HEK293 (cell line): ENCODE measurements around the gene TEF.

Source experiments
- CTCF ChIA-PET: fragments of 350-600 bp; formaldehyde crosslinking; extraction: SDS; loops from one replicate; lab custom pipeline; 2021; ENCODE audit warnings: antibody characterized with exemption; lab: Yijun Ruan, JAX
- POLR2A ChIA-PET: fragments of 300-600 bp; formaldehyde crosslinking; extraction: SDS; loops from one replicate; lab custom pipeline; 2020; ENCODE audit warnings: antibody characterized with exemption, inconsistent platforms; lab: Yijun Ruan, JAX
- H3K27ac ChIP-seq: fragments of 200-500 bp; sonication (Bioruptor generic); 2 replicates; pipeline ENCODE4 v1.5.1; 2014; ENCODE audit warnings: low read depth, low read length, control low read depth, inconsistent platforms; ENCODE audit errors: extremely low read depth
- H3K36me3 ChIP-seq, 2 experiments: fragments of 200-500 bp in 1 of 2; sonication (Bioruptor generic) in 1 of 2; 1 replicate in 1 of 2; 2 replicates in 1 of 2; pipeline ENCODE4 v1.5.1; 2014 to 2017; ENCODE audit warnings: inconsistent platforms in 2 of 2, low read length in 2 of 2; ENCODE audit not compliant: control insufficient read depth in 2 of 2, insufficient read depth in 1 of 2
- H3K4me1 ChIP-seq: fragments of 200-500 bp; sonication (Bioruptor generic); 2 replicates; pipeline ENCODE4 v1.5.1; 2014; ENCODE audit warnings: mild to moderate bottlenecking, low read length, inconsistent platforms; ENCODE audit not compliant: control insufficient read depth, insufficient read depth
- H3K4me3 ChIP-seq: 2 replicates; pipeline ENCODE4 v1.5.1; 2011; ENCODE audit warnings: low read depth, mild to moderate bottlenecking, control low read depth, low read length, moderate library complexity
- H3K9me3 ChIP-seq: fragments of 200-500 bp; sonication (Bioruptor generic); 2 replicates; pipeline ENCODE4 v1.5.1; 2014; ENCODE audit warnings: low read depth, low read length, inconsistent platforms; ENCODE audit not compliant: control insufficient read depth, insufficient read depth
- REPIN1 ChIP-seq: fragments of 450-650 bp; formaldehyde crosslinking; IDR thresholded peaks from 2 replicates; pipeline ENCODE4 v1.5.1; 2017; ENCODE audit warnings: missing biosample characterization, missing genetic modification characterization, low read depth
- SP7 ChIP-seq: fragments of 450-650 bp; formaldehyde crosslinking; IDR thresholded peaks from 2 replicates; pipeline ENCODE4 v1.5.1; 2016; ENCODE audit warnings: missing biosample characterization, missing genetic modification characterization
- ZFP37 ChIP-seq: fragments of 450-650 bp; formaldehyde crosslinking; IDR thresholded peaks from 2 replicates; pipeline ENCODE4 v1.5.1; 2016; ENCODE audit warnings: missing biosample characterization, missing genetic modification characterization
- ZFP41 ChIP-seq: fragments of 450-650 bp; formaldehyde crosslinking; IDR thresholded peaks from 2 replicates; pipeline ENCODE4 v1.5.1; 2016; ENCODE audit warnings: missing biosample characterization, missing genetic modification characterization, borderline replicate concordance
- ZNF10 ChIP-seq: fragments of 450-650 bp; formaldehyde crosslinking; IDR thresholded peaks from 2 replicates; pipeline ENCODE4 v1.5.1; 2017; ENCODE audit warnings: missing biosample characterization, missing genetic modification characterization
- ZNF140 ChIP-seq: fragments of 450-650 bp; formaldehyde crosslinking; IDR thresholded peaks from 2 replicates; pipeline ENCODE4 v1.5.1; 2016; ENCODE audit warnings: missing biosample characterization, missing genetic modification characterization
- ZNF146 ChIP-seq: fragments of 450-650 bp; formaldehyde crosslinking; IDR thresholded peaks from 2 replicates; pipeline ENCODE4 v1.5.1; 2016; ENCODE audit warnings: missing biosample characterization, missing genetic modification characterization
- ZNF266 ChIP-seq: fragments of 450-650 bp; formaldehyde crosslinking; IDR thresholded peaks from 2 replicates; pipeline ENCODE4 v1.5.1; 2016; ENCODE audit warnings: missing biosample characterization, missing genetic modification characterization, low read depth
- ZNF335 ChIP-seq: fragments of 450-650 bp; formaldehyde crosslinking; conservative IDR thresholded peaks from 2 replicates; pipeline ENCODE4 v1.5.1; 2016; ENCODE audit warnings: missing biosample characterization, missing genetic modification characterization
- ZNF366 ChIP-seq: fragments of 450-650 bp; formaldehyde crosslinking; conservative IDR thresholded peaks from 2 replicates; pipeline ENCODE4 v1.5.1; 2016; ENCODE audit warnings: missing biosample characterization, missing genetic modification characterization
- ZNF394 ChIP-seq: fragments of 450-650 bp; formaldehyde crosslinking; IDR thresholded peaks from 2 replicates; pipeline ENCODE4 v1.5.1; 2016; ENCODE audit warnings: missing biosample characterization, missing genetic modification characterization, mild to moderate bottlenecking, moderate library complexity, borderline replicate concordance
- ZNF423 ChIP-seq: fragments of 450-650 bp; formaldehyde crosslinking; IDR thresholded peaks from 2 replicates; pipeline ENCODE4 v1.5.1; 2016; ENCODE audit warnings: missing biosample characterization, missing genetic modification characterization
- ZNF514 ChIP-seq: fragments of 450-650 bp; formaldehyde crosslinking; IDR thresholded peaks from 2 replicates; pipeline ENCODE4 v1.5.1; 2016; ENCODE audit warnings: missing biosample characterization, missing genetic modification characterization
- ZNF626 ChIP-seq: fragments of 450-650 bp; sonication (Bioruptor Pico); formaldehyde crosslinking; IDR thresholded peaks from 2 replicates; pipeline ENCODE4 v1.5.1; 2018; ENCODE audit warnings: missing biosample characterization, missing genetic modification characterization, inconsistent platforms
- TF ChIP-seq, protein P1 (sequence below): fragments of 450-650 bp; formaldehyde crosslinking; IDR thresholded peaks from 2 replicates; pipeline ENCODE4 v1.5.1; 2016; ENCODE audit warnings: missing biosample characterization, missing genetic modification characterization
- TF ChIP-seq, protein P2 (sequence below): IDR thresholded peaks from 2 replicates; pipeline ENCODE4 v1.6.1; 2011; ENCODE audit warnings: mild to moderate bottlenecking, low read depth, low read length, borderline replicate concordance
- TF ChIP-seq, protein P3 (sequence below): fragments of 450-650 bp; formaldehyde crosslinking; IDR thresholded peaks from 2 replicates; pipeline ENCODE4 v1.5.1; 2017; ENCODE audit warnings: missing biosample characterization, missing genetic modification characterization
- TF ChIP-seq, protein P4 (sequence below): fragments of 450-650 bp; formaldehyde crosslinking; IDR thresholded peaks from 2 replicates; pipeline ENCODE4 v1.5.1; 2016; ENCODE audit warnings: missing biosample characterization, missing genetic modification characterization, borderline replicate concordance
- TF ChIP-seq, protein P5 (sequence below): fragments of 450-650 bp; formaldehyde crosslinking; IDR thresholded peaks from 2 replicates; pipeline ENCODE4 v1.5.1; 2016; ENCODE audit warnings: missing biosample characterization, missing genetic modification characterization
- TF ChIP-seq, protein P6 (sequence below): fragments of 450-650 bp; formaldehyde crosslinking; IDR thresholded peaks from 2 replicates; pipeline ENCODE4 v1.5.1; 2016; ENCODE audit warnings: missing biosample characterization, missing genetic modification characterization

Gene TEF

DNA sequence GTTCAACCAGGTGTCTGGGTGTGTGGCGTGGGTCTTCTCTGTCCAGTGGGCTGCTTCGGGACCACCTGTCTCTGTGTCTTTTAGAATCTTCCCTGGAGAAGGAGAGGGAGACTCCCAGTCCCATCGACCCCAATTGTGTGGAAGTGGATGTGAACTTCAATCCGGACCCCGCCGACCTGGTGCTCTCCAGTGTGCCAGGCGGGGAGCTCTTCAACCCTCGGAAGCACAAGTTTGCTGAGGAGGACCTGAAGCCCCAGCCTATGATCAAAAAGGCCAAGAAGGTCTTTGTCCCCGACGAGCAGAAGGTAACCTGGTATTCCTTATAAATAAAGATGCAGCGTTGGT lies 12.2 kb downstream of the TEF start:
- H3K27ac ChIP-seq = no peak overlapping the region
- TF ChIP-seq ZNF146 (no peak), ZNF335 (no peak), ZNF394 (tag by site-specific recombination) (no peak), ZNF266 (tag by site-specific recombination) (no peak), ZNF140 (no peak), ZFP37 (tag by site-specific recombination) (no peak), ZNF626 (tag by site-specific recombination) (no peak), ZNF423 (tag by site-specific recombination) (no peak), ZNF366 (tag by site-specific recombination) (no peak), REPIN1 (tag by site-specific recombination) (no peak), ZFP41 (tag by site-specific recombination) (no peak), ZNF514 (tag by site-specific recombination) (no peak), SP7 (tag by site-specific recombination) (no peak), ZNF10 (tag by site-specific recombination) (no peak)
- TF ChIP-seq, protein P1, sequence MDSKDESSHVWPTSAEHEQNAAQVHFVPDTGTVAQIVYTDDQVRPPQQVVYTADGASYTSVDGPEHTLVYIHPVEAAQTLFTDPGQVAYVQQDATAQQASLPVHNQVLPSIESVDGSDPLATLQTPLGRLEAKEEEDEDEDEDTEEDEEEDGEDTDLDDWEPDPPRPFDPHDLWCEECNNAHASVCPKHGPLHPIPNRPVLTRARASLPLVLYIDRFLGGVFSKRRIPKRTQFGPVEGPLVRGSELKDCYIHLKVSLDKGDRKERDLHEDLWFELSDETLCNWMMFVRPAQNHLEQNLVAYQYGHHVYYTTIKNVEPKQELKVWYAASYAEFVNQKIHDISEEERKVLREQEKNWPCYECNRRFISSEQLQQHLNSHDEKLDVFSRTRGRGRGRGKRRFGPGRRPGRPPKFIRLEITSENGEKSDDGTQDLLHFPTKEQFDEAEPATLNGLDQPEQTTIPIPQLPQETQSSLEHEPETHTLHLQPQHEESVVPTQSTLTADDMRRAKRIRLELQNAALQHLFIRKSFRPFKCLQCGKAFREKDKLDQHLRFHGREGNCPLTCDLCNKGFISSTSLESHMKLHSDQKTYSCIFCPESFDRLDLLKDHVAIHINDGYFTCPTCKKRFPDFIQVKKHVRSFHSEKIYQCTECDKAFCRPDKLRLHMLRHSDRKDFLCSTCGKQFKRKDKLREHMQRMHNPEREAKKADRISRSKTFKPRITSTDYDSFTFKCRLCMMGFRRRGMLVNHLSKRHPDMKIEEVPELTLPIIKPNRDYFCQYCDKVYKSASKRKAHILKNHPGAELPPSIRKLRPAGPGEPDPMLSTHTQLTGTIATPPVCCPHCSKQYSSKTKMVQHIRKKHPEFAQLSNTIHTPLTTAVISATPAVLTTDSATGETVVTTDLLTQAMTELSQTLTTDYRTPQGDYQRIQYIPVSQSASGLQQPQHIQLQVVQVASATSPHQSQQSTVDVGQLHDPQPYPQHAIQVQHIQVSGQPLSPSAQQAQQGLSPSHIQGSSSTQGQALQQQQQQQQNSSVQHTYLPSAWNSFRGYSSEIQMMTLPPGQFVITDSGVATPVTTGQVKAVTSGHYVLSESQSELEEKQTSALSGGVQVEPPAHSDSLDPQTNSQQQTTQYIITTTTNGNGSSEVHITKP (tag by site-specific recombination) = no peak
- TF ChIP-seq, protein P2, sequence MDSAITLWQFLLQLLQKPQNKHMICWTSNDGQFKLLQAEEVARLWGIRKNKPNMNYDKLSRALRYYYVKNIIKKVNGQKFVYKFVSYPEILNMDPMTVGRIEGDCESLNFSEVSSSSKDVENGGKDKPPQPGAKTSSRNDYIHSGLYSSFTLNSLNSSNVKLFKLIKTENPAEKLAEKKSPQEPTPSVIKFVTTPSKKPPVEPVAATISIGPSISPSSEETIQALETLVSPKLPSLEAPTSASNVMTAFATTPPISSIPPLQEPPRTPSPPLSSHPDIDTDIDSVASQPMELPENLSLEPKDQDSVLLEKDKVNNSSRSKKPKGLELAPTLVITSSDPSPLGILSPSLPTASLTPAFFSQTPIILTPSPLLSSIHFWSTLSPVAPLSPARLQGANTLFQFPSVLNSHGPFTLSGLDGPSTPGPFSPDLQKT = no peak
- TF ChIP-seq, protein P3, sequence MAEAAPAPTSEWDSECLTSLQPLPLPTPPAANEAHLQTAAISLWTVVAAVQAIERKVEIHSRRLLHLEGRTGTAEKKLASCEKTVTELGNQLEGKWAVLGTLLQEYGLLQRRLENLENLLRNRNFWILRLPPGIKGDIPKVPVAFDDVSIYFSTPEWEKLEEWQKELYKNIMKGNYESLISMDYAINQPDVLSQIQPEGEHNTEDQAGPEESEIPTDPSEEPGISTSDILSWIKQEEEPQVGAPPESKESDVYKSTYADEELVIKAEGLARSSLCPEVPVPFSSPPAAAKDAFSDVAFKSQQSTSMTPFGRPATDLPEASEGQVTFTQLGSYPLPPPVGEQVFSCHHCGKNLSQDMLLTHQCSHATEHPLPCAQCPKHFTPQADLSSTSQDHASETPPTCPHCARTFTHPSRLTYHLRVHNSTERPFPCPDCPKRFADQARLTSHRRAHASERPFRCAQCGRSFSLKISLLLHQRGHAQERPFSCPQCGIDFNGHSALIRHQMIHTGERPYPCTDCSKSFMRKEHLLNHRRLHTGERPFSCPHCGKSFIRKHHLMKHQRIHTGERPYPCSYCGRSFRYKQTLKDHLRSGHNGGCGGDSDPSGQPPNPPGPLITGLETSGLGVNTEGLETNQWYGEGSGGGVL (tag by site-specific recombination) = no peak
- TF ChIP-seq, protein P4, sequence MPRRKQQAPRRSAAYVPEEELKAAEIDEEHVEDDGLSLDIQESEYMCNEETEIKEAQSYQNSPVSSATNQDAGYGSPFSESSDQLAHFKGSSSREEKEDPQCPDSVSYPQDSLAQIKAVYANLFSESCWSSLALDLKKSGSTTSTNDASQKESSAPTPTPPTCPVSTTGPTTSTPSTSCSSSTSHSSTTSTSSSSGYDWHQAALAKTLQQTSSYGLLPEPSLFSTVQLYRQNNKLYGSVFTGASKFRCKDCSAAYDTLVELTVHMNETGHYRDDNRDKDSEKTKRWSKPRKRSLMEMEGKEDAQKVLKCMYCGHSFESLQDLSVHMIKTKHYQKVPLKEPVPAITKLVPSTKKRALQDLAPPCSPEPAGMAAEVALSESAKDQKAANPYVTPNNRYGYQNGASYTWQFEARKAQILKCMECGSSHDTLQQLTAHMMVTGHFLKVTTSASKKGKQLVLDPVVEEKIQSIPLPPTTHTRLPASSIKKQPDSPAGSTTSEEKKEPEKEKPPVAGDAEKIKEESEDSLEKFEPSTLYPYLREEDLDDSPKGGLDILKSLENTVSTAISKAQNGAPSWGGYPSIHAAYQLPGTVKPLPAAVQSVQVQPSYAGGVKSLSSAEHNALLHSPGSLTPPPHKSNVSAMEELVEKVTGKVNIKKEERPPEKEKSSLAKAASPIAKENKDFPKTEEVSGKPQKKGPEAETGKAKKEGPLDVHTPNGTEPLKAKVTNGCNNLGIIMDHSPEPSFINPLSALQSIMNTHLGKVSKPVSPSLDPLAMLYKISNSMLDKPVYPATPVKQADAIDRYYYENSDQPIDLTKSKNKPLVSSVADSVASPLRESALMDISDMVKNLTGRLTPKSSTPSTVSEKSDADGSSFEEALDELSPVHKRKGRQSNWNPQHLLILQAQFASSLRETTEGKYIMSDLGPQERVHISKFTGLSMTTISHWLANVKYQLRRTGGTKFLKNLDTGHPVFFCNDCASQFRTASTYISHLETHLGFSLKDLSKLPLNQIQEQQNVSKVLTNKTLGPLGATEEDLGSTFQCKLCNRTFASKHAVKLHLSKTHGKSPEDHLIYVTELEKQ (tag by site-specific recombination) = no peak
- TF ChIP-seq, protein P5, sequence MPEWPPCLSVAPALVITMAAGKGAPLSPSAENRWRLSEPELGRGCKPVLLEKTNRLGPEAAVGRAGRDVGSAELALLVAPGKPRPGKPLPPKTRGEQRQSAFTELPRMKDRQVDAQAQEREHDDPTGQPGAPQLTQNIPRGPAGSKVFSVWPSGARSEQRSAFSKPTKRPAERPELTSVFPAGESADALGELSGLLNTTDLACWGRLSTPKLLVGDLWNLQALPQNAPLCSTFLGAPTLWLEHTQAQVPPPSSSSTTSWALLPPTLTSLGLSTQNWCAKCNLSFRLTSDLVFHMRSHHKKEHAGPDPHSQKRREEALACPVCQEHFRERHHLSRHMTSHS (tag by site-specific recombination) = no peak
- TF ChIP-seq, protein P6, sequence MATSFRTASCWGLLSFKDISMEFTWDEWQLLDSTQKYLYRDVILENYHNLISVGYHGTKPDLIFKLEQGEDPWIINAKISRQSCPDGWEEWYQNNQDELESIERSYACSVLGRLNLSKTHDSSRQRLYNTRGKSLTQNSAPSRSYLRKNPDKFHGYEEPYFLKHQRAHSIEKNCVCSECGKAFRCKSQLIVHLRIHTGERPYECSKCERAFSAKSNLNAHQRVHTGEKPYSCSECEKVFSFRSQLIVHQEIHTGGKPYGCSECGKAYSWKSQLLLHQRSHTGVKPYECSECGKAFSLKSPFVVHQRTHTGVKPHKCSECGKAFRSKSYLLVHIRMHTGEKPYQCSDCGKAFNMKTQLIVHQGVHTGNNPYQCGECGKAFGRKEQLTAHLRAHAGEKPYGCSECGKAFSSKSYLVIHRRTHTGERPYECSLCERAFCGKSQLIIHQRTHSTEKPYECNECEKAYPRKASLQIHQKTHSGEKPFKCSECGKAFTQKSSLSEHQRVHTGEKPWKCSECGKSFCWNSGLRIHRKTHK (tag by site-specific recombination) = no peak
- H3K36me3 ChIP-seq = peaks cover 5 to 42% of the 10 kb centered on the region in 2 experiments; a peak in 2 of 3 replicates
- ChIA-PET POLR2A (interaction anchor here (1.2 kb wide), 1 partner anchor 52 kb away, joined by 3 read pairs; the partner anchor contains the start of gene TOB2), CTCF (interaction anchor here (1.0 kb wide), 1 partner anchor 124 kb away, joined by 4 read pairs; no protein-coding TSS in a partner anchor)
- H3K4me3 ChIP-seq = no peak overlapping the region
- H3K4me1 ChIP-seq = no peaks in the 10 kb centered on the region
- H3K9me3 ChIP-seq = no peaks in the 10 kb centered on the region
